Activated naive CD4-positive, alpha-beta T cell treated with anti-CD3 and anti-CD28 coated beads, Interleukin-2, amount 50 U/mL, for 16 hours (primary cell): ENCODE measurements around the gene CIAO2A.
"Not testable (repeated sequence)": the region's sequence is repeated elsewhere in the genome, so short reads cannot be mapped to it uniquely, and the experiment has no call there.

Experiments used
- DNase-seq: peaks from one replicate; pipeline ENCODE4 v3.0.0-alpha.2; 2020

The CIAO2A gene

DNA sequence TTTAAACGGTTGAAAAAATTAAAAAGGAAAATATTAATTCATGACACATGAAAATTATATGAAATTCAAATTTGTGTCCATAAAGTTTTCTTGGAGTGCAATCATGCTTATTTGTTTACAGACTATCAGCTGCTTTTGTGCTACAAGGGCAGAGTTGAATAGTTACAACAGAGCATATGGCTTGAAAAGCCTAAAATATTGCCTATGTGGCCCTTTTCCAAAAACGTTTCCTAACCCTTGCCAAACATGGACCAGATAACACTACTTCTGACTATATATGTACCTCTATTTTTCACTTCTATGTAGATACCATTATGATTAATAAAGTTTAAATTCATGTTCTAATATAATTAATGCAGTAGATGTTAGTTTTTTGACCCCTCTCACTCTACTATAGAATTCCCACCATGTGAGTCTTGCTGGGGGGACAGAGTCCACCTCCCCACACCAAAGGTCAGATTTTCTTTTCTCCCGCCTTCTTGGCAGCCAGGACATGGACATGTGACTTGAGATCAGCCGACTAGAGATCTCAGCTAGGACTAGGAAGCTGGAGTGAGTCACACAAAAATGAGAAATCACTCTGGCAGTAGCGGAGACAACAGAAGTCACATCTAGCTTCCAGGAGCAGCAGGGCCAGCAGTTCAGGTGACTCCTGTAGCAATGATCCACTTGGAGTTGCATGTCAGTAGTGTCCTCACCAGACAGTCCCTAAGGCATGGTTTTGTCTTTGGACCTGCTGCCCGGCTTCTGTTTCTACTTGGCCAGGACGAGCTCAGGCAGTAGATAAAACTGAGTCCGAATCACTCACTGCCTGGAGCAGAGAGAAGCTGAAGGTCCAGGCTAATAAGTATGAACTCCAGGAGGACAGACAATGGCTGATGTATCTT, 22.4 kb downstream of the CIAO2A start:
- no peak for DNase-seq

DNA sequence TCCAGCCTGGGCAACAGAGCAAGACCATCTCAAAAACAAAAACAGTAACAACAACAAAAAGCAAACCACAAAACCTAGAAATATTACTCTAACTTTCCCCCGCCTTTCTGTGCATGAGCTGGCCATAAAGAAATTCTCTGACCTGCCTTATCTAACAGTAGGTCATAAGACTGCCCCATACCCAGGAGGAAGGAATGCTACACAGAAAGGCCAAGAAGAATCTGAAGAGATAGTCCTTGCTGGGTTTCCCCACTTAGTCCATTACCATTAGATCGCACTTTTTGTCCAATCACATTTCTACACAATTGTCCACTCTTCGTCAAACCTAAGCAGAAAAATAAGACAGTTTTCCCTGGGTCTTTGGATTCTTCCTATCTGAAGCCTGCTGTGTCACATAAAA, 23.5 kb downstream of the CIAO2A start:
- DNase-seq, result no peak

DNA sequence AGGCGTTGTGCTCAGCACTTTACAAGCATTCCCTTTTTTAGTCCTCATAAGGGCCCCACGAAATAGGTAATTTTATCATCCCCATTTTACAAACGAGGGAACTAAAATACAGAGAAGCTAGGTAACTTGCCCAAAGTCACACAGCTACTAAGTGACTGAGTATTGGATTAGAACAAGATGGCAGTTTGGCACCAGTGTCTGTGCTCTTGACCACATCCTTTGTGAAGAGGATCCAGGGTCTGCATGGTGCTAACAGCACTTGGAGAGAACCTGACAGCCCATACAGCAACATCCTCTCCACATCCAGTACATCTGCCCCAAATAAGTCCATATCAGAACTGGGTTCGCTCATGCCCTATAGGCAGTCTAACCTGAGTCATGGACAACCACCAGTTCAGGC, 25.5 kb downstream of the CIAO2A start:
- DNase-seq, result no peak

DNA sequence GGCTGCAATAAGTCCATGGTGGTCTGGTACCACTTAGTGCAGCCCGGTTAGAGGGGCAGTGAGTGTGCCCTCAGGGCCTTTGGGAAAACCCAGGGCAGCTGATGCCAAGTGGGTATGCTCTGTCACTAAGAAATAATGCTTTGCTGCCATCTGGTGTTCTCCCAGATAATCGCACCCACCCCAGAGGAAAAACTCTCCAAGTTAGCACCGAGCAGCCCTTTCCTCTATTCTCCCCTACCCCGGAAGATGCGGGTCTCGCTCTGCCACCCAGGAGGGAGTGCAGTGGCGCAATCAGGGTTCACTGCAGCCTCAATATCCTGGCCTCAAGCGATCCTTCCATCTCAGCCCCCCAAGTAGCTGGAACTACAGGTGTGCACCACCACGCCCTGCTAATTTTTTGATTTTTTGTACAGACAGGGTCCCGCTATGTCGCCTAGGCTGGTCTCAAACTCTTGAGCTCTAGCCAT, 26.0 kb downstream of the CIAO2A start:
- peak; percentile 64 for DNase-seq

DNA sequence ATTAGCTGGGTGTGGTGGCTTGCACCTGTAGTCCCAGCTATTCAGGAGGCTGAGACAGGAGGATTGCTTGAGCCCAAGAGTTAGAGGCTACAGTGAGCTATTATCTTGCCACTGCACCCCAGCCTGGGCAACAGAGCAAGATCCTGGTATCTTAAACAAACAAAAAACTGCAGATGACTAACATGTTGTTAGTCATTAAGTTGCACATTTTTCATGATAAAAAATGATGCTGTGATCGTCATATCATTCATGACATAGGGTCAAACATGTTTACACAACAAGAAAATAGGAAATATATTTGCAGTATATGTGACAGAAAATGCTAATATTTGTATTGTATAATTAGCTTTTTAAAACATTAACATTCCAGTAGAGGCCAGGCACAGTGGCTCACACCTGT, 27.2 kb downstream of the CIAO2A start:
- no peak for DNase-seq

DNA sequence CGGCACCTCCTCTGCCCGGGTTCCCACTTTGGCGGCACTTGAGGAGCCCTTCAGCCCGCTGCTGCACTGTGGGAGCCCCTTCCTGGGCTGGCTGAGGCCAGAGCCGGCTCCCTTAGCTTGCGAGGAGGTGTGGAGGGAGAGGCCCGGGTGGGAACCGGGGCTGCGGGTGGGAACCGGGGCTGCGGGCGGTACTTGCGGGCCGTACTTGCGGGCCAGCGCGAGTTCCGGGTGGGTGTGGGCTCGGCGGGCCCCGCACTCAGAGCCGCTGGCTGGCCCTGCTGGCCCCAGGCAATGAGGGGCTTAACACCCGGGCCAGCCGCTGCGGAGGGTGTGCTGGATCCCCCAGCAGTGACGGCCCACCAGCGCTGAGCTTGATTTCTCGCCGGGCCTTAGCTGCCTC, 32.9 kb downstream of the CIAO2A start:
- DNase-seq, result no peak

DNA sequence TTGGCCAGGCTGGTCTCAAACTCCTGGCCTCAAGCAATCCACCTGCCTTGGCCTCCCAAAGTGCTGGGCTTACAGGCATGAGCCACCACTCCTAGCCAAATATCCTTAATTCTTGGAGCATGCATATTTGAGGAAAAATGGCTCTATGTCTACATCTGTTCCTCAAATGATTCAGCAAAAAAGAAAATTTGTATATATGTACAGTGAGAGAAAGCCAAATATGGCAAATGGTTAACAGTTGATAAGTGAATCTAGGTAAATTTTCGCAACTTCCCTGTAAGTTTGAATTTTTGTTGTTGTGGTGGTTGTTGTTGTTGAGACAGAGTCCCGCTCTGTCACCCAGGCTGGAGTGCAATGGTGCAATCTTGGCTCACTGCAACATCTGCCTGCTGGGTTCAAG, 34.5 kb downstream of the CIAO2A start:
- DNase-seq, result not testable (repeated sequence)

DNA sequence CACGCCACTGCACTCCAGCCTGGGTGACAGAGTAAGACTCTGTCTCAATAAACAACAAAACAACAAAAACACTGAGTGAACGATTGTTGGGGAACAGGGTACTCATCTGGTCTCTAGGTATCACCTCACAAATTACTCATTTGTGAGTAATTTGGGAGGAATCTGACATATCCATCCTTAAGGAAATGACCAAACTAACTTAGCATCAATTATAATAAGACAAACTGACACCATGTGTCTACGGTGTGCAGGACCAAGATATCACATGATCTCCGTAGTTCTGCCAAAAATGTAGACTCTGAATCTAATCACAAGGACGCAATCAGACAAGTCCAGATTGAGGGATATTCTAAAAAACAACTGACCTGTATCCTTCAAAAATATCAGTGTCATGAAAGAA, 35.4 kb downstream of the CIAO2A start:
- no peak for DNase-seq

DNA sequence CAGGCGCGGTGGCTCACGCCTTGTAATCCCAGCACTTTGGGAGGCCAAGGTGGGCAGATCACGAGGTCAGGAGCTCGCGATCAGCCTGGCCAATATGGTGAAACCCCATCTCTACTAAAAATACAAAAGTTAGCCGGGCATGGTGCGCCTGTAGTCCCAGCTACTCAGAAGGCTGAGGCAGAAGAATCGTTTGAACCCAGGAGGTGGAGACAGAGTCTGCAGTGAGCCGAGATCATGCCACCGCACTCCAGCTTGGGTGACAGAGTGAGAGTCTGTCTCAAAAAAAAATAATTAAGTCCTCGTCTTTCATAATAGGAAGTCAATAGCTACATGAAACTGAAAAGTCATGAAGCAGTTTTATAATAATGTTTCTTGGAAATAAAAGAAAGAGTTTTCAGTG, 40.0 kb downstream of the CIAO2A start:
- not testable (repeated sequence) for DNase-seq

DNA sequence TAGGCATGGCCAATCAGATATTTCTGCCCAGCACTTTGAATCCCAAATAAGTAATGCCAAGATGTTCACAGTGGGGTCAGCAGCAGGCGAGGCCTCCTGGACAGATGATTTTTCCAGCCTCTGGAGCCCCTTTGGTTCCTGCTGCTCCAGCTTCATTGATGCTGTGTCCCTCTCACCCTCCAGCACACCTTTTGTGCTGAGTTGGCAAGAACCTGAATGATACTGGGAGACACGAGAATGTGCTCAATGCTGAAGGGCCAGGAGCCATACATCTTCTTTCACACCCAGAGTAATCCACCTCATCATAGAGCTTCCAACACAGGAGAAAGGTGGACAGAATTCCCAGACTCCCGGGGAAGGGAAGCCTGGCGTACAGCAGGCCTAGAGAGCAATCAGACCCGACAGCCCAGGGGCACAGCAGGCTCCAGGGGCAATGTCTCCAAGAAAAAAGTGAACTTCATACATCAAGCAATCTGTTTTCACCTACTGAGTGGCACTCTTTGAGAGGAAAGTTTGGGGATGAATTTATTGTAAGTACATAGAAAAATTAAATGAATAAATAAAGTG, 40.6 kb downstream of the CIAO2A start:
- DNase-seq, result no peak

DNA sequence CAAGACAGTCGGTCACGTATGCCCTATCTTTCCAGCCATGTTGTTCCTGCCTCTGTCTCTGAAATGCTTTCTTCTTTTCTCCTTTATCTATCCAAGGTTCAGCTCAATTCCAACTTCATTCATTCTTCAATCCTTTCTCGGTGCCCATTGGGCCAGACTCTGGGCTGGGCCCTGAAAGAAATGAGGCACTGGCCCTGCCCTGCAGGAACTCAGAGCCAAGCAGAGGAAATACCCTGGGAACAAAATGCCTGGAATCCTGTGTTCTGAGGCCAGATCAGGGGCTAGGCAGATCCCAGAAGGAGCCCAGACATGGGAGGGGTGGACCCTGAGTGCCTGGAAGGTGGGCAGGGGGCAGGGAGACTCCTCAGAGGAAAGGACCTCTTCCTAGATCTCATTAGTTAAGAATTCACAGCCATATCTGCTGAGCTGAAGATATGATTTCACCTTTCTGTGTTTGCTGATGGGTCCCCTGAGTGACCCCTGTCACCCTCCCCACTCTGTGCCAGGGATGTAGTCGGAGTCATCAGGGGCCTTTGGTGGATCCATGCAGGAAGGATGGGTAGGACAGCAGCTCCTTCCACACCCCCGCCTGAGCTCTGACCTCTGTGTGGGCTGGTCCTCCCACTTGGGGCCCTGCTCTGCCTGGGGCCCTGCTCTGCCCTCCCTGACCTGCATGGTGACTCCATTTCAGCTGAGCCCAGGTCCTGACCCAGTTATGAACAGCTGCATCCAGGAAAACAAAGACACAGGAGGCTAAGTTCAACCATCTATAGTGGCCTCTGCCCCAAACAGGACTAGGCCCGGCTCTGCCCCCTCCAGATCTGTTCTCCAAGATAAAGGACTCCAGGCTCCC, 42.0 kb downstream of the CIAO2A start:
- no peak for DNase-seq

DNA sequence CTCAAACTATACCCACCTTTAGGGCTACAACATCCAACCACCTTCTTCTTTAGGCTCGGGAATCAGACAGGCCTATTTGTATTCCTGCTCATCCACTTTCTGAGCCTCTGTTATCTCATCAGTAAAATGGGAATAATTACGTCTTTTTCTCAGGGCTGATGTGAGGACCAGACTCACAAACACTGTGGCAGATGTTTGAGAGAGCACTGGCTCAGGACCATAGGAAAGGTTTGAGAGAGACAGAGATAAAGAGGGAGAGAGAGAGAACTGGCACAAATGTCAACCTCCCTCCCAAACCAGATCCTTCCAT, 42.6 kb downstream of the CIAO2A start:
- DNase-seq, result no peak

DNA sequence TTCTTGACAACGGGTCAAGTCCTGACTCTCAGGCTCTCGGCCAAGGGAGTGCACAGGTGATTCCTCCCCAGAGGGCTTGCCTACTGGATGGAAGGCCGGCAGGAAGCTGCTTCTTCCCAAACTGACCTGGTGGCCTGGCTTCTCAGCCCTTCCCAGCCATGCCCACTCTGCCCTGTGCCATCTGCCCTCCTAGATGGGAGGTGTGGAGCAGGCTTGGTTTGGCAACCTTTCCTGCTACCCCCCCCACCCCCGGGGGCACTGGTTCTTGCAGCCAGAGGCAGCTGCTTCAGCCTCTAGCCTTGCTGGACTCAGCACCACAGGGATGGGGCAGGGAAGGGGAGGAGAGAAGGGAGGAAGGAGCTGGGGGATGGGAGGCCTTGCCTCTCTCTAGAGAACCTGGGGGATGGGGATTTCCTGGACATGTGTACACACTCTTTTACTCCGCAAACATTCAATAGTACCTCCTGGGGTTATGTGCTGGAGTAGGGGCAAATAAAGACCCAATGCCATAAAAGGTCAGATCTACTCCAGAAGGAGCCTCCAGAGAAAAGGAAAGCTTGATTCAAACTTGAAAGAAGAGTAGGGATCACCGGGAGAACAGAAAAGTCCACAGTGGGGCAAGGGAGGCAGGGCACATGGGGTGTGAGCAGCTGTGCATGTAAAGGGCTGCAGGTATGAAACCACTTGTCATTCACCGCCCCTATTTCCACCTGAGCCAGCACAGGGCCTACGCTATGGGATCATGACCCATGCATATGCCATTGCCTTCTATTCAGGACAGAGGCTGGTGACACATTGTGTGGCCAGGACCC, 43.2 kb downstream of the CIAO2A start:
- DNase-seq, result no peak

DNA sequence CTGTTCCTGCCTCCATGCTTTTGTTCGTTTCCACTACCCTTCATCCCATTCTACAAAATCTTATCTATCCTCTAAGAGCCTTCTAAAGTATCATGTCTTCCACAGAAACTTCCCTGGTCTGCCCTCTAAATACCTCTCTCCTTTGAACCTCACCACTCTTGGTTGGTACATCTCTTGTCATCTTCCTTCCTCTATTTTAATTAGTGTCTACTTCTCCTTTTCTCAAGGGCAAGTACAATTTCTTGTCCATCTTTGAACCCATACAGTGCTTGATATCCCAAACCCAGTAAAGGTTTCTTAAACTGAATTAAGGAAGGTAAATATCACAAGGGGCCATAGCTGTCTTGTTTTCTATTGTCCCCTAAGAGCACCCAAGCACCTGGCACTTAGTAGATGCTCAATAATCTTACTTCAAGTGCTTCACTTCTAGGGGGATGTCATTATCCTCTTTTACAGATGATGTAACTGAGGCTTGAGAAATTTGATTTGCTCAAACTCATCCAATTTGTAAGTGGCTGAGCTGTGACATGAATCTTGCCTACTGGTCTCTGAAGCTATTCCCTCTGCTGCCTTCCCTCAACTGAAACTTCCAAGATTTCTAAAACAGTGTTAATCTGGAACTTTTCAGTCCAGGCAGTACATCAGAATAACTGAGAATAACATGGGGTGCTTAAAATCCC, 44.7 kb downstream of the CIAO2A start:
- no peak for DNase-seq

DNA sequence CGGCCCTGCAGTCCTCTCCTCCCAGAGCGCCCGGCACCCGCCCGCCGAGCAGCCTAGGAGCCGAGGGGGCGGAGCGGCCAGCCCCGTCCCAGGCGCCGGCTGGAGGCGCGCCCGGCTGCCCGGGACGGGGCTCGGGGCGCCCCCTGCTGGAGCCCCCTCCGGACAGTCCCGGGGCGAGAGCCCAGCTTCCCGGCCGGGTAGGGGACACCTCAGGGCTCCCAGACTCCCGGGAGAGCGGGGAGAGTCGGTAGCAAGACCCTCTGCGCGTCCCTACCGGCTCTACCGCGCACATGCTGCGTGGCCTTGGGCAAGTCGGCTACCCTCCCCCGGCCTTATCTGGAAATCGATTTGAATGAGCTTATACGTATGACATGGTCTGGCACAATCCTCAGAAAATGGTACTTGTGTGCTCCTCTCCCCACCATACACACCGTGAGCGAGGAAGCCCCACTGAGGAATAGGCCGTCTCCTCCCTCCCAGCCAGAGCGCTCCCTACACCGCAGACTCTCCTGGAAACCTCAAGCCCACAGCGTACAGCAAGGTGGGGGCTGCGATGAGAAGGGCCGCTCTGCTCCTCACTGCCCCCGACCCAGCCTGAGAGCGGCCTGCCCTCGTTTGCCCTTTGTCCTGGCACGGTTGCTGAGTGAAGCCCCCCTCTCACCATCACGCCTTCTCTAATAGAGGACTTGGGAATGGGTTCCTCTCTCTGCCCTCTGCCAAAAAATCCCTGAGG, 47.1 kb downstream of the CIAO2A start, which contains the start of gene DAPK2:
Gene DAPK2, minus strand, starts transcription at position 65 of the 733 bp plus-strand sequence. CDS start 6,224 bp downstream, outside the sequence.
- DNase-seq, result peak; percentile 64

DNA sequence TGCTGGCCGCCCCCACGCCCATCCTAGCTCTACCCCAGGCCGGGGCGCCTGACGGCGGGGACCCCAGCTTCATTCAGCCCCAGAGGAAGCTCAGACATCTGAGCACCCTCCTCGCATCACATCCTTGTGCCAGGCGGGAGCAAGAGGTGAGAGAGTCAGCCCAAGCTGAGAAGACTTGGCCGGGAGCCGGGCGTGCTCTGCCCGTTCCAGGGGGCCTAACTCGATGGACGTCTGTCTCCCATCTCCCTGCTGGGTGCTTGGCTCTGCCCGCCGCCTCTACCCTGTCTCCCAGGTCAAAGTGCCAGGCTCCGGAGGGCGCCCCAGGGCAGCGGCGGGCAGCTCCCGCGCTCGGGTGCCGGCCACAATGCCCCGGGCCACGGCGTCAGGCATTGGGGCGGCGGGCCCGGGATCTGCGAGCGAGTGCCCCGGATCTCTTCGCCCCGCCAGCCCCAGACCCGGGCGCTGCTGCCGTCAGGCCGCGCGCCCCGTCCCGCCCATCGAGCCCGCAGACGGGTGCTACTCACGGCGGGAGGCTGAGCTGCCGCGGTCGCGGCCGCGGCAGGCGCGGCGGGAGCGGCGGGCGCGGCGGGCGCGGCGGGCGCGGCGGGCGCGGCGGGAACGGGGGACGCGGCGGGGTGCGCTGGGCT, 47.7 kb downstream of the CIAO2A start:
- DNase-seq, result no peak

DNA sequence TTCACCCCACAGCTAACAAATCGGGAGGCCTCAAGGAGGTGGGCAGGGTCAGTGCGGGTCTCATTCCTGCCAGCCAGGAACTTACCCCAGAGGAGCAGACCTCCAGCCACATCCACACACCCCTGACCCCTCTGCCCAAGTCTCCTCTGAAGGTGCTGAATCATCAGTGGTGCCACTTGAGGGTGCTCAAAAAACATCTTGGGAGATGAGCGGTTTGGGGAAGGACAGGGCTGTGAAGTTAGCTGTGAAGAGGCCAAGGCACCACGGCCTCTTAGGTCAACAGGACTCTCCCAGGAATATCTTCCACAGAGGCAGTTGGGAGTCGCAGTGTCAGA, 48.6 kb downstream of the CIAO2A start:
- DNase-seq, result no peak

DNA sequence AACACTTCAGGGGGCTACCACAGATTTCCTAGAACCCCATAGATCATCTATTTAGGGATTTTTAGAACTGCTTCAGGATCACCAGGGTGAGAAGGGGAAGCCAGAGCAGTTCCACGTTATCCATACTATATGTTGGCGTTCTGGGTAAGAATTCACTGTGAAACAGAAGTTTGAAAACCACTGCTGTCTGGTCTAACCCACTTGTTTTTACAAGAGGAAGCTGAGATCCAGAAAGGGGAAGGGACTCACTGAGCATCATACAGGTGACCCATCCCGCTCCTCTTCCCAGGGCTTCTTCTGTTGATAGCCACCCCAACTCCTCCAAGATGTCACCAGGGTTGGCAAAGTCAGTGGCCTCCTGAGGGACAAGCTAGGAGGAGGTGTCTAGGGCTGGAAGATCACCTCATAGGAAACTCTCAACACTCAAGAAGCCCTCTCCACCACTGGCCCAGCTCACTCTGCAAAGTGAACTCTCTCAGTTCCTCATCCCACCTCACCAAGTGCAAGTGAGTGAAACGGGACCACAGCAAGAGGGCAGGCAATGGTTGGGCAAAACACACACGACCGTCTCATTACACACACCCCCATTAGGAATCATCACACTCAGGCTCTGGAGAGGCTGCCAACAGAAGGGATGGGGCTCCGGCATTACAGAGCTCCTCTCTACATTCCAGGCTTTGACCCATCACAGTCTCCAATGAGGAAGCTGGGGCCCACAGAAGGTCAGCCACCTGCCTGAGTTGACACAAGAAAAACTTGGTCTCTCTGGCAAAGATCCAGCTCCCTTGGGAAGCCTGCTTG, 49.1 kb downstream of the CIAO2A start:
- DNase-seq, result no peak

DNA sequence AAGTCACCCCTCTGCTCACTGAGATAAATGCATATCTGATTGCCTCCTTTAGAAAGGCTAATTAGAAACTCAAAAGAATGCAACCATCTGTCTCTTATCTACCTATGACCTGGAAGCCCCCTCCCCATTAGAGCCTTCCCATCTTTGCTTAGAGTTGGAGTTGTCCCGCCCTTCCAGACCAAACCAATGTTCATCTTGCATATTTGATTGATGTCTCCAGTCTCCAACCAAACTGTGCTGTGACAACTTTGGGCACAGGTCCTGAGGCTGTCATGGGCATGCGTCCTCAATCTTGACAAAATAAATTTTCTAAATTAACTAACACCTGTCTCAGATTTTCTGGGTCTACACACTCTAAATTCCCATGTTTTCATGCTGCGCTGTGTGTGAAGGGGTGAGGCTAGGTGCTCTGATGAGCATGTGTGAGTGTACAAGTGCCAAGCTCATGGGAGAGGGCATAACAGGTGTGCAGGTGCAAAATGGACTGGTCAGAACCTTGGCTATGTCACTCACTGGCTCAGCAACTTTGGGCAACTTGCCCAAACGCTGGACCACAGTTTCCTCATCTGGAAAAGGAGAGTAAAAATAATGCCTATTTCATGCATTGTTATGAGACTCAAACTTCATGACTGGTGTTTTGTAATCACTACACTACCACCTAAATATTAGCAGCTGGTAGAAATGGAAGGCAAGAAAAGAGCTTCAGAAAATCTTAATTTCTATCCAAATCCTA, 54.6 kb downstream of the CIAO2A start:
- no peak for DNase-seq
